Activated naive CD4-positive, alpha-beta T cell treated with anti-CD3 and anti-CD28 coated beads, Interleukin-2, amount 10 ng/mL, durations not matched to agents 7 days and 5 days (primary cell): ENCODE measurements around the gene RIPPLY3.
A peak's percentile ranks its signal among the peaks of the same experiment; 100 is the strongest.
"Not testable (repeated sequence)": the region's sequence is repeated elsewhere in the genome, so short reads cannot be mapped to it uniquely, and the experiment has no call there.

ENCODE experiments used
- CTCF ChIA-PET: fragments of 350-600 bp; sonication (Branson Sonifier 250); formaldehyde crosslinking; loops from one replicate; lab custom pipeline; 2021; ENCODE audit warnings: antibody characterized with exemption; lab: Charles Lee
- DNase-seq: peaks from one replicate; pipeline ENCODE4 v3.0.0-alpha.2; 2020
- H3K27ac Mint-ChIP-seq: one replicate; pipeline ENCODE4 v1.8.0; 2021; ENCODE audit warnings: mild to moderate bottlenecking, moderate library complexity, mixed read lengths
- H3K27me3 Mint-ChIP-seq: one replicate; pipeline ENCODE4 v1.8.0; 2021; ENCODE audit warnings: mild to moderate bottlenecking, mixed read lengths
- H3K36me3 Mint-ChIP-seq: one replicate; pipeline ENCODE4 v1.8.0; 2021; ENCODE audit warnings: mixed read lengths
- H3K4me1 Mint-ChIP-seq: one replicate; pipeline ENCODE4 v1.8.0; 2021; ENCODE audit warnings: mixed read lengths
- H3K4me3 Mint-ChIP-seq: one replicate; pipeline ENCODE4 v1.8.0; 2021; ENCODE audit warnings: mild to moderate bottlenecking, moderate library complexity, mixed read lengths
- H3K9me3 Mint-ChIP-seq: one replicate; pipeline ENCODE4 v1.8.0; 2021; ENCODE audit warnings: mixed read lengths

RIPPLY3 gene

DNA sequence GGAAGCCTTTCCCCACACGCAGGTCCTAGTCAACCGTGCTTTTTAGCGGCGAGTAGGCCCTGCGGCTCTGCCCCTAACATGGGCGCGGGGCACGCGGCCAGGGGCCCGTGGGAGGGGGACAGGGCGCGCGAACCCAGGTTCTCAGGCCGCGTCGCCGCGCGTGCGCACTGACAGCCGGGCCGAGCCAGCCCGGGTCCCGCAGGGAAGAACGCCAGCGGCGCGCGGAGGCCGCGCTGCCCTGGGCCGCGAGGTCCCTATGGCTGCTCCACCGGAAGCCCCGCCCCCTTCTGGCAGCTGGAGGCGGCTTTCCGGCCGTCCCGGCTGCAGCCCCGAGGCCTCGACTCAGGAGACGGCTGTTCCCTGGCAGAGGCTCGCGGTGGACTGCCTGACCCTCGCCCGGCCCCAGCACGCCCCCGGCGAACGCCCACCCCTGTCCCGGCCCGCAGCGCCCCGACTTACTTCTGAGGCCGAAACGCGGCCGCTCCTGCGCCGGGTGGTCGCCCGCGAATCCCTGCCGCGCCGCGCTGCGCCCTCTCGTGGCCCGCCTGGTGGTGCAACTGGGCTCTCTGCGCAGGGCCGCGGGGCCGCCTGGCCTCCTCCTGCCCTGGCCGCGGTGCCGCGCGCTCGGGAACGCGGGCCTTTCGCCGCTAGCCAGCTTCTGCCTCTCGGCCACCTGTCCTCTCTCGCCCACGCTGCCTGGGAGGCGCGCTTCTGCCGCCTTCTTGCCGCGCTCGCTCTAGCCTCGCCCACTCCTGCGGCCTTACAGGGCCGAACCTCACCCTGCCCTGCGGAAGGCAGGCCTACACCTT is 16.6 kb upstream of the RIPPLY3 start:
- Mint-ChIP-seq H3K9me3 (no peaks in the 10 kb centered on the region), H3K27ac (peak overlapping the region; percentile 89), H3K36me3 (no peaks in the 10 kb centered on the region), H3K4me3 (peak overlapping the region; percentile 75), H3K27me3 (peaks cover 7% of the 10 kb centered on the region), H3K4me1 (peaks cover 53% of the 10 kb centered on the region)
- peak; percentile 92 for DNase-seq
- CTCF ChIA-PET: interaction anchor here (0.6 to 4.4 kb wide), 15 partner anchors 10 to 838 kb away, joined by 3 to 39 read pairs (median 8); partner anchors contain the start of gene RIPPLY3

DNA sequence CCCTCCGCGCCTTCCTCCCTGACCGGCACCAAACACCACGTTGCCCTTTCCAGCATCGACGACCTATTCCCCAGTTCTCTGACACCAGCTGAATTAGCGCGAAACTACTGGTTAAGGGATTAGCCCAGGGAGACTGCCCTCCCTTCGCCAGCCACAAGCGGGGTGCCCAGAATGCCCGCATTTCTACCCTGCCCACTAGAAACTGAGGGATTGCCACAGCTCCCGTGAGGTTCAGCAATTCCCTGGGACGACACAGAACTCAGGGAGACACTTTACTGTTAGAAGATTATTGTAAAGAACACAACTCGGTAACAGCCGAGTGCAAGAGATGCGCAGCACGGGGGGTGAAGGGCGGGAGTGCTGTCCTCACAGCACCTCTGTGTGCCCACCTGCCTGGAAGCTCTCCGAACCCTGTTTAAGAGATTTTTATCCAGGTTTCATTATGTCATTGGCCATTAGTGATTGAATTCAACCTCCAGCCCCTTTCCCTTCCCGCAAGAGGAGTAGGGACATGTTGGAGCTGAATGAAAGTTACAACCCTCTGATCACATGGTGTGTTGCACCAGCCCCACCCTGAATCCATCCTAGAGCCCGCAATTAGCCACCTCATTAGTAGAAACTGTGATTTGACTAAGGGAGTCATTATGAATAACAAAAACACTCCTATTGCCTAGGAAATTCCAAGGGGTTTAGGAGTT is 15.8 kb upstream of the RIPPLY3 start:
- Mint-ChIP-seq H3K27me3 (peaks cover 7% of the 10 kb centered on the region), H3K4me3 (peak overlapping the region; percentile 75), H3K27ac (peak overlapping the region; percentile 83), H3K4me1 (peaks cover 47% of the 10 kb centered on the region), H3K36me3 (no peaks in the 10 kb centered on the region), H3K9me3 (no peaks in the 10 kb centered on the region)
- CTCF ChIA-PET: interaction anchor here (0.9 to 4.4 kb wide), 11 partner anchors 9 to 360 kb away, joined by 3 to 39 read pairs (median 8); partner anchors contain the start of gene RIPPLY3
- no peak for DNase-seq

GRCh38 chr21:36992671-36993070 is 13.8 kb upstream of the RIPPLY3 start:
- CTCF ChIA-PET: interaction anchor here (4.4 kb wide), 1 partner anchor 17 kb away, joined by 39 read pairs; no protein-coding TSS in a partner anchor
- Mint-ChIP-seq H3K4me1 (peaks cover 30% of the 10 kb centered on the region), H3K4me3 (no peak overlapping the region), H3K27me3 (peaks cover 20% of the 10 kb centered on the region), H3K27ac (no peak overlapping the region), H3K36me3 (no peaks in the 10 kb centered on the region), H3K9me3 (no peaks in the 10 kb centered on the region)
- DNase-seq: no peak

DNA sequence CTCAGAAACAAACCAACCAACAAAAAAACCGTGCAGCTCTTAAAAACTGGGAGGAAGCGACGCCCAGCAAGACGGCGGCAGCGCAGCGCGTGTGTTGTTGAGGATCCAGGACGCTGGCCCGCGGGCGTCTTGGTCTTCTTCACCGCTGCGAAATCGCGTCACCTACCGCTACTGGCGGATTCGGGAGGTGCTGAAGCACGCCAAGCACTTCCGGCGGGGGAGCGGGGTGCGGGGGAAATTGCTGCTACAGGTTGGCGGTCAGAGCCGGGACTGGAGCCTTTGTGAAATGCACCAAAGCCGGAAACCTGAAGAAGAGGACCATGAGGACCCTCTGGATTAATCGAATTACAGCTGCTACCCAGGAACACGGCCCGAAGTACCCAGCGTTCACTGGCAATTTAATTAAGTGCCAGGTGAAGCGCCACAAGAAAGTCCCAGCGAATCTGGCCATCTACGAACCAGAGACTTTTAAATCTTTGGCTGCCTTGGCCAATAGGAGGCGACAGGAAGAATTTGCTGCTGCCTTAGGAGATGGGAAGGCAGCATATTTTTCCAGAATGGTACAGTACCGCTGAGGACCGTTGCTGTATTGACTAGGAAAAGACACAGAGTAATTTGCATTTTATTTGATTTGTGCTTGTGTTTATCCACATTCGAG is 11.9 kb upstream of the RIPPLY3 start:
- peaks cover 16% of the 10 kb centered on the region for H3K4me1 Mint-ChIP-seq
- H3K36me3 Mint-ChIP-seq: no peaks in the 10 kb centered on the region
- peak overlapping the region; percentile 42 for H3K27ac Mint-ChIP-seq
- CTCF ChIA-PET: no interaction called here
- H3K27me3 Mint-ChIP-seq: peaks cover 27% of the 10 kb centered on the region
- H3K4me3 Mint-ChIP-seq: no peak overlapping the region
- no peaks in the 10 kb centered on the region for H3K9me3 Mint-ChIP-seq
- DNase-seq: peak; percentile 56

DNA sequence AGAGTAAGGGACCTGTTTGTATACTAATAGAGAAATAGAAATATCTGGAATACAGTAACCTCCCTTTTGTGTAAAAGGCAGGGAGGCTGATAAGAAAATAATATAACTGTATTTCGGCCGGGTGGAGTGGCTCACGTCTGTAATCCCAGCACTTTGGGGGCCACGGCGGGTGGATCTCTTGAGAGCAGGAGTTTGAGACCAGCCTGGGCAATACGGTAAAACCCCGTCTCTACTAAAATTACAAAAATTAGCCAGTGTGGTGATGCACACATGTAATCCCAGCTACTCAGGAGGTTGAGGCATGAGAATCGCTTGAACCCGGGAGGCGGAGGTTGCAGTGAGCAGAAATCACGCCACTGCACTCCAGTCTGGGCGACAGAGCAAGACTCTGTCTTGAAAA is 11.2 kb upstream of the RIPPLY3 start:
- DNase-seq, H3K36me3 Mint-ChIP-seq, H3K27ac Mint-ChIP-seq, H3K9me3 Mint-ChIP-seq, H3K4me3 Mint-ChIP-seq, CTCF ChIA-PET: not testable (repeated sequence)
- peaks cover 15% of the 10 kb centered on the region for H3K4me1 Mint-ChIP-seq
- peaks cover 29% of the 10 kb centered on the region for H3K27me3 Mint-ChIP-seq

DNA sequence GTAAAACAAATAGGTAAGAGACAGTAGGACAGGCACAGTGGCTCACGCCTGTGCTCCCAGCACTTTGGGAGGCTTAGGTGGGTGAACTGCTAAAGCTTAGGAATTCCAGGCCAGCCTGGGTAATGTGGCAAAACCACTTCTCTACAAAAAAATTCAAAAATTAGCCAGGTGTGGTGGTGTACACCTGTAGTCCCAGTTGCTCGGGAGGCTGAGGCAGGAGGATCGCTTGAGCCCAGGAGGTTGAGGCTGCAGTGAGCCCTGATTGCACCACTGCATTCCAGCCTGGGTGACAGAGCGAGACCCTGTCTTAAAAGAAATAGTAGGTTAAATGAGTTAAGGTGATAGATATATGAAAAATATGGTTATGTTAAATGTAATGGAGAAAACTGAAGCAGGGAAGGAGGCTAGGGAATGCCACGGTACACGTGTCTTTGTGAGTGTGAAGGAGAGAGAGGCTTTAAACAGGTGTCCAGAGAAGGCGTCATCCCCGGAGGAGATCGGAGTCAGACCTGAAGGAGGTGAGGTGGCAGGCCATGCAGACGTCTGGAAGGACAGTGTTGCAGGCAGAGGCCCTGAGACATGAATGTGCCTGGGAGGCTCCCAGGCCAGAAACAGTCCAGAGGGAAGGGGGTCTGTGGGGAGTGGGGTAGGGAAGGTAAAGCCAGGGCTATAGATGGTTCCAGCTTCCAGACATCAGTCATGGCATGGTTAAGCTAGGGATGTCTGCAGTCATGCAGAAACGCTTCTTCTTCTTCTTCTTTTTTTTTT is 7.2 kb upstream of the RIPPLY3 start:
- no peaks in the 10 kb centered on the region for H3K9me3 Mint-ChIP-seq
- H3K4me1 Mint-ChIP-seq: peaks cover 19% of the 10 kb centered on the region
- H3K27me3 Mint-ChIP-seq: peaks cover 32% of the 10 kb centered on the region
- H3K36me3 Mint-ChIP-seq: no peaks in the 10 kb centered on the region
- no peak overlapping the region for H3K27ac Mint-ChIP-seq
- no peak for DNase-seq
- CTCF ChIA-PET: interaction anchor here (2.3 kb wide), 1 partner anchor 9 kb away, joined by 10 read pairs; no protein-coding TSS in a partner anchor
- no peak overlapping the region for H3K4me3 Mint-ChIP-seq

- DNase-seq: no peak
- H3K27me3 Mint-ChIP-seq: peaks cover 38% of the 10 kb centered on the region
- H3K9me3 Mint-ChIP-seq: no peaks in the 10 kb centered on the region
- peaks cover 12% of the 10 kb centered on the region for H3K4me1 Mint-ChIP-seq
- H3K4me3 Mint-ChIP-seq: no peak overlapping the region
- CTCF ChIA-PET: interaction anchor here (2.3 kb wide), 1 partner anchor 10 kb away, joined by 10 read pairs; no protein-coding TSS in a partner anchor
- no peak overlapping the region for H3K27ac Mint-ChIP-seq
- no peaks in the 10 kb centered on the region for H3K36me3 Mint-ChIP-seq
Measured at GRCh38 chr21:37000381-37000780, 6.1 kb upstream of the RIPPLY3 start.

DNA sequence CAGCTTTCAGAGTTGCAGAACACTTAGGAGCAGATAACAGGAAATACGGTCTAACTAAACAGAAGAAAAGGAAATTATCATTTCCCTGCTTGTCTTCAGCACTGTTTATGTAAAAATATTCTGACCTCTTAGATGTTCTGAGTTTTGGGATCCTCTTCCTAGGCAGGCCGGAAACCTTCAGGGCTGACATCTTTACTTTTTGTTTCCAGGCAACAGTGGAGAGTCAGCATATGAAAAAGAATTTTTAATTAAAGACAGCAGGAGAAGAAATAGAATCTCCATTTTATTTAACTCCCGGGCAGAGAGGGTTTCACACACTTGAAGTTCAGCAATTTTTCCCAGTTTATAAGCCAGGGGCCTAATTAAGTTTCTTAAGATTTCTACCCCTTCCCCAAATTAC is 5.1 kb upstream of the RIPPLY3 start:
- no peaks in the 10 kb centered on the region for H3K9me3 Mint-ChIP-seq
- H3K27me3 Mint-ChIP-seq: peaks cover 44% of the 10 kb centered on the region
- no peak for DNase-seq
- no peak overlapping the region for H3K4me3 Mint-ChIP-seq
- CTCF ChIA-PET: interaction anchor here (0.7 to 1.0 kb wide), 3 partner anchors 9 to 650 kb away, joined by 3 read pairs; no protein-coding TSS in a partner anchor
- H3K27ac Mint-ChIP-seq: no peak overlapping the region
- H3K36me3 Mint-ChIP-seq: no peaks in the 10 kb centered on the region
- H3K4me1 Mint-ChIP-seq: peaks cover 12% of the 10 kb centered on the region

DNA sequence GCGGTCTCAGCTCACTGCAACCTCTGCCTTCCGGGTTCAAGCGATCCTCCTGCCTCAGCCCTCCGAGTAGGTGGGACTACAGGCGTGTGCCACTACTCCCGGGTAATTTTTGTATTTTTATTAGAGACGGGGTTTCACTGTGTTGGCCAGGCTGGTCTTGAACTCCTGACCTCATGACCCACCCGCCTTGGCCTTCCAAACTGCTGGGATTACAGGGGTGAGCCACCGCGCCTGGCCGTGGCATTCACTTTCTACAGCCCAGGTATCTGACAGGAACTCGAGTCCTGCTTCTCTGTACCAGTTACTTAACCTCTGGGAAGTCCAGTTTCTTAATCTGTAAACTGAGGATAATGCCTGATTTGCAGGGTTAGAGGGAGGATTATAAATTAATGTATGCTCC is 3.7 kb upstream of the RIPPLY3 start:
- not testable (repeated sequence) for H3K4me3 Mint-ChIP-seq, DNase-seq, H3K9me3 Mint-ChIP-seq, H3K36me3 Mint-ChIP-seq, H3K27ac Mint-ChIP-seq
- peaks cover 48% of the 10 kb centered on the region for H3K27me3 Mint-ChIP-seq
- H3K4me1 Mint-ChIP-seq: peaks cover 19% of the 10 kb centered on the region
- CTCF ChIA-PET: interaction anchor here (0.7 kb wide), 1 partner anchor 533 kb away, joined by 4 read pairs; no protein-coding TSS in a partner anchor

GRCh38 chr21:37003917-37004316 is 2.6 kb upstream of the RIPPLY3 start:
- H3K27ac Mint-ChIP-seq, DNase-seq, H3K36me3 Mint-ChIP-seq, H3K9me3 Mint-ChIP-seq, CTCF ChIA-PET, H3K4me3 Mint-ChIP-seq: not testable (repeated sequence)
- Mint-ChIP-seq H3K4me1 (peaks cover 20% of the 10 kb centered on the region), H3K27me3 (peaks cover 56% of the 10 kb centered on the region)

GRCh38 chr21:37005548-37006485 is 685 bp upstream of the RIPPLY3 start:
- Mint-ChIP-seq H3K9me3 (no peaks in the 10 kb centered on the region), H3K27me3 (peaks cover 70% of the 10 kb centered on the region), H3K4me1 (peaks cover 29% of the 10 kb centered on the region), H3K27ac (no peak overlapping the region), H3K4me3 (peak overlapping the region; percentile 43), H3K36me3 (no peaks in the 10 kb centered on the region)
- CTCF ChIA-PET: interaction anchor here (1.0 to 3.4 kb wide), 3 partner anchors 15 to 65 kb away, joined by 3 to 21 read pairs (median 4); no protein-coding TSS in a partner anchor
- no peak for DNase-seq

- H3K27ac Mint-ChIP-seq: no peak overlapping the region
- no peaks in the 10 kb centered on the region for H3K9me3 Mint-ChIP-seq
- no peak overlapping the region for H3K4me3 Mint-ChIP-seq
- H3K27me3 Mint-ChIP-seq: peaks cover 83% of the 10 kb centered on the region
- H3K4me1 Mint-ChIP-seq: peaks cover 20% of the 10 kb centered on the region
- no peak for DNase-seq
- H3K36me3 Mint-ChIP-seq: no peaks in the 10 kb centered on the region
- CTCF ChIA-PET: interaction anchor here (3.4 kb wide), 1 partner anchor 18 kb away, joined by 21 read pairs; no protein-coding TSS in a partner anchor
Measured at GRCh38 chr21:37008724-37009123, 2.2 kb downstream of the RIPPLY3 start.
